ENCODE measurements around the gene IL5. TPM values are rescaled to one million over a fixed set of nuclear protein-coding genes. Genes with fewer than 3 reads are reported as not detected.

The IL5 gene
- total RNA-seq, 1 experiment from 2014 or later, result not detected

GRCh38 chr5:132561601-132562000, 18.3 kb upstream of the IL5 start:
- ChIA-PET POLR2A (ENCODE audit: unreplicated experiment) (no interaction called here), CTCF (no interaction called here)
- Histone ChIP-seq H3K9ac (ENCODE audit: low read length) (no peak overlapping the region), H3K4me2 (ENCODE audit: low read length) (no peak overlapping the region), H3F3A (ENCODE audit: low read length, unreplicated experiment) (no peaks in the 10 kb centered on the region), H3K27me3 (ENCODE audit: low read length) (no peaks in the 10 kb centered on the region), H4K20me1 (ENCODE audit: low read length) (no peaks in the 10 kb centered on the region), H3K27ac (ENCODE audit: low read length) (no peak overlapping the region), H3K79me2 (ENCODE audit: low read length) (no peaks in the 10 kb centered on the region), H3K4me1 (ENCODE audit: insufficient read depth, low read length) (peaks cover 12% of the 10 kb centered on the region; the same call in 1 of the 2 replicates), H3K9me3 (ENCODE audit: low read length) (no peaks in the 10 kb centered on the region), H2AFZ (ENCODE audit: low read length) (no peak overlapping the region), H3K4me3 (ENCODE audit: low read length) (no peak overlapping the region), H3K36me3 (ENCODE audit: low read depth, low read length) (no peaks in the 10 kb centered on the region), H3K9me2 (replicated peaks; ENCODE audit: low read length) (no peaks in the 10 kb centered on the region)
- intact Hi-C loops (cut with micrococcal nuclease), result no loop called here
- DNase-seq (no peak), ATAC-seq (no peak)
- TF ChIP-seq CTCF (conservative IDR thresholded peaks at IDR 0.05; ENCODE audit: low read depth, low read length), result no peak
- no peak for TF ChIP-seq EZH2phosphoT487 (IDR thresholded peaks at IDR 0.05; ENCODE audit: borderline replicate concordance, low read length)
- no peak for TF ChIP-seq EZH2 (IDR thresholded peaks at IDR 0.05; ENCODE audit: low read length, unreplicated experiment)
- no TSS peak for BruUV-seq (replicated peaks)

GRCh38 chr5:132559383-132560060, 16.2 kb upstream of the IL5 start:
- H3K9me3 ChIP-seq (ENCODE audit: low read length), result no peaks in the 10 kb centered on the region
- intact Hi-C loops (cut with micrococcal nuclease), result no loop called here
- H3K79me2 ChIP-seq (ENCODE audit: low read length), result no peaks in the 10 kb centered on the region
- ATAC-seq (no peak), DNase-seq (no peak)
- no peaks in the 10 kb centered on the region for H3F3A ChIP-seq (ENCODE audit: low read length, unreplicated experiment)
- BruUV-seq (replicated peaks), result no TSS peak
- no peak overlapping the region; the same call in 1 of the 2 replicates for H3K4me2 ChIP-seq (ENCODE audit: low read length)
- H3K27me3 ChIP-seq (ENCODE audit: low read length), result no peaks in the 10 kb centered on the region
- H4K20me1 ChIP-seq (ENCODE audit: low read length), result no peaks in the 10 kb centered on the region
- no peak for TF ChIP-seq EZH2phosphoT487 (IDR thresholded peaks at IDR 0.05; ENCODE audit: borderline replicate concordance, low read length)
- TF ChIP-seq CTCF (conservative IDR thresholded peaks at IDR 0.05; ENCODE audit: low read depth, low read length), result no peak
- no peak for TF ChIP-seq EZH2 (IDR thresholded peaks at IDR 0.05; ENCODE audit: low read length, unreplicated experiment)
- CTCF ChIA-PET, result no interaction called here
- H3K9me2 ChIP-seq (replicated peaks; ENCODE audit: low read length), result no peaks in the 10 kb centered on the region
- POLR2A ChIA-PET (ENCODE audit: unreplicated experiment), result no interaction called here
- H2AFZ ChIP-seq (ENCODE audit: low read length), result no peak overlapping the region
- H3K4me1 ChIP-seq (ENCODE audit: insufficient read depth, low read length), result peaks cover 5% of the 10 kb centered on the region; the same call in 1 of the 2 replicates
- H3K27ac ChIP-seq (ENCODE audit: low read length), result no peak overlapping the region
- no peak overlapping the region for H3K4me3 ChIP-seq (ENCODE audit: low read length)
- no peaks in the 10 kb centered on the region for H3K36me3 ChIP-seq (ENCODE audit: low read depth, low read length)
- H3K9ac ChIP-seq (ENCODE audit: low read length), result no peak overlapping the region

- BruUV-seq (replicated peaks), result no TSS peak
- CTCF ChIA-PET, result interaction anchor here (0.6 kb wide), 1 partner anchor 120 kb away, joined by 3 read pairs; no protein-coding TSS in a partner anchor
- no peaks in the 10 kb centered on the region for H3K79me2 ChIP-seq (ENCODE audit: low read length)
These were observed 14.3 kb upstream of the IL5 start for GRCh38 chr5:132557478-132558172.

More at GRCh38 chr5:132557478-132558172, 14.3 kb upstream of the IL5 start:
- H3K27me3 ChIP-seq (ENCODE audit: low read length), result no peaks in the 10 kb centered on the region
- H3K4me3 ChIP-seq (ENCODE audit: low read length), result peak overlapping the region; percentile 63
- peak; percentile 51 for DNase-seq
- intact Hi-C loops (cut with micrococcal nuclease), result no loop called here
- H3K9me2 ChIP-seq (replicated peaks; ENCODE audit: low read length), result no peaks in the 10 kb centered on the region
- peak overlapping the region; percentile 70 for H3K9ac ChIP-seq (ENCODE audit: low read length)
- H3K36me3 ChIP-seq (ENCODE audit: low read depth, low read length), result no peaks in the 10 kb centered on the region
- peak overlapping the region; percentile 44 for H3K27ac ChIP-seq (ENCODE audit: low read length)
- no peaks in the 10 kb centered on the region for H4K20me1 ChIP-seq (ENCODE audit: low read length)
- H3K9me3 ChIP-seq (ENCODE audit: low read length), result no peaks in the 10 kb centered on the region
- no peaks in the 10 kb centered on the region for H3F3A ChIP-seq (ENCODE audit: low read length, unreplicated experiment)
- peaks cover 5% of the 10 kb centered on the region; the same call in 1 of the 2 replicates for H3K4me1 ChIP-seq (ENCODE audit: insufficient read depth, low read length)
- peak overlapping the region; percentile 84 for H3K4me2 ChIP-seq (ENCODE audit: low read length)
- POLR2A ChIA-PET (ENCODE audit: unreplicated experiment), result no interaction called here
- no peak for TF ChIP-seq EZH2 (IDR thresholded peaks at IDR 0.05; ENCODE audit: low read length, unreplicated experiment)
- no peak for TF ChIP-seq EZH2phosphoT487 (IDR thresholded peaks at IDR 0.05; ENCODE audit: borderline replicate concordance, low read length)
- TF ChIP-seq CTCF (conservative IDR thresholded peaks at IDR 0.05; ENCODE audit: low read depth, low read length), result no peak
- peak; percentile 76 for ATAC-seq
- H2AFZ ChIP-seq (ENCODE audit: low read length), result peak overlapping the region; percentile 89
